Neural progenitor cell (in vitro differentiated cells): ENCODE results near the gene PCGF6. TPM values are rescaled to one million over a fixed set of nuclear protein-coding genes. Genes with fewer than 3 reads are reported as not detected.

Experiments used
- DNase-seq: peaks from one replicate; pipeline ENCODE4 v3.0.0-alpha.2; 2016; ENCODE audit warnings: low spot score
- H2AFZ ChIP-seq: fragments of 200-600 bp; sonication (generic); replicated peaks from 2 replicates; pipeline ENCODE4 v1.6.1; 2016; ENCODE audit warnings: antibody characterized with exemption
- H3F3A ChIP-seq: fragments of 200-600 bp; sonication (generic); 2 replicates; pipeline ENCODE4 v1.6.1; 2016; ENCODE audit warnings: antibody characterized with exemption, low read depth
- H3K27ac ChIP-seq: fragments of 200-600 bp; sonication (generic); 2 replicates; pipeline ENCODE4 v1.5.1; 2016; ENCODE audit warnings: mild to moderate bottlenecking
- H3K27me3 ChIP-seq: fragments of 200-600 bp; sonication (generic); 2 replicates; pipeline ENCODE4 v1.6.1; 2016; ENCODE audit warnings: mild to moderate bottlenecking, moderate library complexity
- H3K36me3 ChIP-seq: fragments of 200-600 bp; sonication (generic); 2 replicates; pipeline ENCODE4 v1.5.1; 2016
- H3K4me1 ChIP-seq: fragments of 200-600 bp; sonication (generic); 2 replicates; pipeline ENCODE4 v1.6.1; 2016; ENCODE audit warnings: mixed run types
- H3K4me2 ChIP-seq: fragments of 200-600 bp; sonication (generic); 2 replicates; pipeline ENCODE4 v1.6.1; 2016
- H3K4me3 ChIP-seq: fragments of 200-600 bp; sonication (generic); 2 replicates; pipeline ENCODE4 v1.5.1; 2016
- H3K79me2 ChIP-seq: fragments of 200-600 bp; sonication (generic); 2 replicates; pipeline ENCODE4 v1.6.1; 2016; ENCODE audit warnings: low read depth
- H3K9ac ChIP-seq: fragments of 200-600 bp; sonication (generic); 2 replicates; pipeline ENCODE4 v1.6.1; 2016
- H3K9me3 ChIP-seq: fragments of 200-600 bp; sonication (generic); 2 replicates; pipeline ENCODE4 v1.5.1; 2016; ENCODE audit warnings: low read depth
- H4K20me1 ChIP-seq: fragments of 200-600 bp; sonication (generic); 2 replicates; pipeline ENCODE4 v1.6.1; 2016; ENCODE audit warnings: low read depth
- H3K27ac Mint-ChIP-seq: 3 replicates; pipeline ENCODE4 v1.8.0; 2021; ENCODE audit warnings: mixed read lengths
- H3K27me3 Mint-ChIP-seq: 2 replicates; pipeline ENCODE4 v1.8.0; 2022; ENCODE audit warnings: low read depth, mild to moderate bottlenecking, inconsistent platforms, moderate library complexity, mixed read lengths; ENCODE audit not compliant: insufficient read depth
- H3K36me3 Mint-ChIP-seq: 3 replicates; pipeline ENCODE4 v1.8.0; 2021; ENCODE audit warnings: mixed read lengths
- H3K4me1 Mint-ChIP-seq: 3 replicates; pipeline ENCODE4 v1.8.0; 2021; ENCODE audit warnings: mixed read lengths
- H3K4me3 Mint-ChIP-seq: 3 replicates; pipeline ENCODE4 v1.8.0; 2021; ENCODE audit warnings: mild to moderate bottlenecking, moderate library complexity, mixed read lengths
- H3K9me3 Mint-ChIP-seq: 3 replicates; pipeline ENCODE4 v1.8.0; 2020; ENCODE audit warnings: mixed read lengths
- EZH2 ChIP-seq: fragments of 200-600 bp; sonication (generic); IDR thresholded peaks from 2 replicates; pipeline ENCODE4 v1.6.1; 2017; ENCODE audit warnings: antibody characterized with exemption, mild to moderate bottlenecking, moderate library complexity
- EZH2phosphoT487 ChIP-seq: fragments of 200-600 bp; sonication (generic); IDR thresholded peaks from 2 replicates; pipeline ENCODE4 v1.6.1; 2017; ENCODE audit warnings: antibody characterized with exemption
- total RNA-seq: library from RNA; depleted of rRNA; stranded (reverse); fragments of >200 nt; gene quantifications from 2 replicates; pipeline ENCODE4 v1.2.3, GENCODE V29; 2015; ENCODE audit warnings: low replicate concordance
- TF ChIP-seq, protein P1 (sequence below): fragments of 200-600 bp; sonication (generic); IDR thresholded peaks from 2 replicates; pipeline ENCODE4 v1.5.1; 2017; ENCODE audit warnings: antibody characterized with exemption, mild to moderate bottlenecking

The PCGF6 gene
- total RNA-seq, 1 donor from 2014 or later, result 28.8 TPM

DNA sequence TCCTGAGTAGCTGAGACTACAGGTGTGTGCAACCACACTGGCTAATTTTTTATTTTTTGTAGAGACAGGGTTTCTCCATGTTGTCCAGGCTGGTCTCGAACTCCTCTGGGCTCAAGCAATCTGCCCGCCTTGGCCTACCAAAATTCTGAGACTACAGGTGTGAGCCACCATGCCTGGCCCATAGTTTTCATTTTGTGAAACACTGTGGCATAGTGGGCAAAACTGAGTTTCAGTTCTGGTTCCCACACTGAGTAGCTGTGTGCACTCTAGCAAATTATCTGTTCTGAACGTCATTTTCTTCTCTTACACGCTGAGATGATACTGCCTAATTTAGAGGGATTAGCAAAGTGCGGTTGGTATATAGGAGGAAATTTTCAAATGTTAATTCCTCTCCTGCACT is 31.8 kb upstream of the PCGF6 start:
- Histone ChIP-seq H3K27me3 (no peaks in the 10 kb centered on the region), H2AFZ (no peak overlapping the region), H3K79me2 (no peaks in the 10 kb centered on the region), H3K4me3 (no peak overlapping the region), H3K9ac (no peak overlapping the region), H3K36me3 (no peaks in the 10 kb centered on the region), H3K4me2 (no peak overlapping the region), H3F3A (peaks cover 15% of the 10 kb centered on the region), H3K27ac (no peak overlapping the region), H3K4me1 (no peaks in the 10 kb centered on the region), H3K9me3 (no peaks in the 10 kb centered on the region), H4K20me1 (no peaks in the 10 kb centered on the region)
- H3K4me1 Mint-ChIP-seq, result no peaks in the 10 kb centered on the region
- TF ChIP-seq EZH2phosphoT487 (no peak), EZH2 (no peak)
- TF ChIP-seq, protein P1, sequence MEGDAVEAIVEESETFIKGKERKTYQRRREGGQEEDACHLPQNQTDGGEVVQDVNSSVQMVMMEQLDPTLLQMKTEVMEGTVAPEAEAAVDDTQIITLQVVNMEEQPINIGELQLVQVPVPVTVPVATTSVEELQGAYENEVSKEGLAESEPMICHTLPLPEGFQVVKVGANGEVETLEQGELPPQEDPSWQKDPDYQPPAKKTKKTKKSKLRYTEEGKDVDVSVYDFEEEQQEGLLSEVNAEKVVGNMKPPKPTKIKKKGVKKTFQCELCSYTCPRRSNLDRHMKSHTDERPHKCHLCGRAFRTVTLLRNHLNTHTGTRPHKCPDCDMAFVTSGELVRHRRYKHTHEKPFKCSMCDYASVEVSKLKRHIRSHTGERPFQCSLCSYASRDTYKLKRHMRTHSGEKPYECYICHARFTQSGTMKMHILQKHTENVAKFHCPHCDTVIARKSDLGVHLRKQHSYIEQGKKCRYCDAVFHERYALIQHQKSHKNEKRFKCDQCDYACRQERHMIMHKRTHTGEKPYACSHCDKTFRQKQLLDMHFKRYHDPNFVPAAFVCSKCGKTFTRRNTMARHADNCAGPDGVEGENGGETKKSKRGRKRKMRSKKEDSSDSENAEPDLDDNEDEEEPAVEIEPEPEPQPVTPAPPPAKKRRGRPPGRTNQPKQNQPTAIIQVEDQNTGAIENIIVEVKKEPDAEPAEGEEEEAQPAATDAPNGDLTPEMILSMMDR, result no peak
- H3K9me3 Mint-ChIP-seq, result no peaks in the 10 kb centered on the region
- no peaks in the 10 kb centered on the region for H3K27me3 Mint-ChIP-seq
- no peak overlapping the region for H3K27ac Mint-ChIP-seq
- no peak for DNase-seq
- H3K36me3 Mint-ChIP-seq, result peaks cover 11% of the 10 kb centered on the region
- no peak overlapping the region for H3K4me3 Mint-ChIP-seq

DNA sequence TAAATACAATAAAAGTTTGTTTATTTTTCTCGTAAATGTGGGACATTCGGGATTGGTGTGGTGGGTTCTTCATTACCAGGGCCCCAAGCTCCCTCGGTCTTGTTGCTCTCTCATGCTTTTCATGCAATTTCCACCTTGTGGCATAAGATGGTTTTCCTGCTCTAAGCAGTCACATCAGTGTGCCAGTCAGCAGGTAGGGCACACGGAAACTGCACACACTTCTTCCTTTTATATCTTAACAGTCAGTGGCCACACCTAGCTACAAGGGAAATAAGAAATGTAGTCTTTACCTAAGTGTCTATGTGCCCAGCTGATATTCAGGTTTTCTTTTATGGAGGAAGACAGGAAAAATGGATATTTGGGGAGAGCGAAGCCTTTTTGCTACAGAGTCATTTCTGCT is 23.3 kb upstream of the PCGF6 start:
- Mint-ChIP-seq H3K27ac (no peak overlapping the region), H3K27me3 (peaks cover 4% of the 10 kb centered on the region), H3K36me3 (peaks cover 9% of the 10 kb centered on the region), H3K9me3 (no peaks in the 10 kb centered on the region), H3K4me3 (no peak overlapping the region), H3K4me1 (peaks cover 6% of the 10 kb centered on the region)
- Histone ChIP-seq H3K4me2 (no peak overlapping the region), H2AFZ (no peak overlapping the region), H3K9ac (no peak overlapping the region), H3K79me2 (peaks cover 24% of the 10 kb centered on the region), H3K4me1 (no peaks in the 10 kb centered on the region), H3K36me3 (no peaks in the 10 kb centered on the region), H4K20me1 (peaks cover 7% of the 10 kb centered on the region), H3K27ac (no peak overlapping the region), H3F3A (peaks cover 1% of the 10 kb centered on the region), H3K9me3 (no peaks in the 10 kb centered on the region), H3K27me3 (no peaks in the 10 kb centered on the region), H3K4me3 (no peak overlapping the region)
- no peak for DNase-seq
- TF ChIP-seq, protein P1, result no peak
- no peak for TF ChIP-seq EZH2
- no peak for TF ChIP-seq EZH2phosphoT487

DNA sequence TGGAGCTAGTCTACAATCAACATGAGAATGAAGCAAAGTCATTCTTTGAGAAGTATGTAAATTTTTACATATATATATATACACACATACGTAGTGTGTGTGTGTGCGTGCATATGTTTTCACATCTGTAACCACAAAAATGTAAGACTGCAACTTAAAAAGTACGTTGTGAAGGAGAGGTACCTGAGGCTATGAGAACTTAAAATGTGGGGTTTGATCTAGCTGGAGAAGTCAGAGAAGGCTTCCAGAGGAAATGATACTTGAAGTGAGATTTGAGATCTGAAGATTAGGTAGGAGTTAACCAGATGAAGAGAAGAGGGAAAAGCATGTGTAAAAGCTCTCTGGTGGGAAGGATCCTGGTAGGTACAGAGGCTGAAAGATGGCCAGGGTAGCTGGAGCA is 22.6 kb upstream of the PCGF6 start:
- no peak overlapping the region for H3K27ac ChIP-seq
- H3K36me3 ChIP-seq, result no peaks in the 10 kb centered on the region
- TF ChIP-seq EZH2phosphoT487 (no peak), EZH2 (no peak)
- TF ChIP-seq, protein P1, result no peak
- H3K79me2 ChIP-seq, result peaks cover 30% of the 10 kb centered on the region
- peaks cover 5% of the 10 kb centered on the region for H3K27me3 Mint-ChIP-seq
- H3K4me3 ChIP-seq, result no peak overlapping the region
- H3K4me3 Mint-ChIP-seq, result no peak overlapping the region
- H3K36me3 Mint-ChIP-seq, result peaks cover 9% of the 10 kb centered on the region
- H3K4me1 ChIP-seq, result no peaks in the 10 kb centered on the region
- no peaks in the 10 kb centered on the region for H3K9me3 ChIP-seq
- H3K4me2 ChIP-seq, result no peak overlapping the region
- peaks cover 13% of the 10 kb centered on the region for H4K20me1 ChIP-seq
- no peak overlapping the region for H3K9ac ChIP-seq
- no peak for DNase-seq
- no peak overlapping the region for H3K27ac Mint-ChIP-seq
- H3F3A ChIP-seq, result peaks cover 8% of the 10 kb centered on the region
- no peaks in the 10 kb centered on the region for H3K27me3 ChIP-seq
- peaks cover 11% of the 10 kb centered on the region for H3K4me1 Mint-ChIP-seq
- no peaks in the 10 kb centered on the region for H3K9me3 Mint-ChIP-seq
- H2AFZ ChIP-seq, result no peak overlapping the region
